C4-2B (cell line): ENCODE results near the gene STX8.

Source experiments
- CTCF ChIP-seq: fragments of 450-650 bp; conservative IDR thresholded peaks from 2 replicates; pipeline ENCODE4 v1.5.1; 2017; ENCODE audit warnings: mild to moderate bottlenecking
- ZFX ChIP-seq: fragments of 450-650 bp; IDR thresholded peaks from 2 replicates; pipeline ENCODE4 v1.6.1; 2017

- TF ChIP-seq CTCF, result no peak
- TF ChIP-seq ZFX, result no peak
These were observed 244.9 kb downstream of the STX8 start for GRCh38 chr17:9330611-9331271.
